ENCODE data around the gene C5orf58. TPM values are rescaled to one million over a fixed set of nuclear protein-coding genes. Genes with fewer than 3 reads are reported as not detected.

The C5orf58 gene
- not detected in 5 replicates for total RNA-seq (2022; extraction: Qiagen RNA extraction; ENCODE audit: low read depth)

GRCh38 chr5:170232786-170233185, at the start of gene C5orf58:
TSS of gene C5orf58 (plus strand) at chr5:170232985. CDS start at chr5:170234977, 1,992 bp downstream.

Other genes with a start within 250 kb of the C5orf58 start
- not detected in 5 replicates for gene FOXI1, start 127.1 kb upstream of the C5orf58 start, total RNA-seq (2022; extraction: Qiagen RNA extraction; ENCODE audit: low read depth)
- gene LCP2, start 64.8 kb downstream of the C5orf58 start, total RNA-seq (2022; extraction: Qiagen RNA extraction; ENCODE audit: low read depth) = not detected in 5 replicates
- not detected in 5 replicates for gene KCNMB1, start 156.4 kb downstream of the C5orf58 start, total RNA-seq (2022; extraction: Qiagen RNA extraction; ENCODE audit: low read depth)